Rectal smooth muscle tissue (tissue), 1 donor: ENCODE measurements around the gene PLPPR1.

Experiments used
- H3K27ac ChIP-seq: one replicate; pipeline ENCODE4 v1.7.0; 2013; ENCODE audit warnings: low read depth, low read length, inconsistent platforms
- H3K27me3 ChIP-seq: one replicate; pipeline ENCODE4 v1.7.0; 2013; ENCODE audit warnings: low read length; ENCODE audit not compliant: control insufficient read depth, insufficient read depth
- H3K36me3 ChIP-seq: one replicate; pipeline ENCODE4 v1.7.0; 2013; ENCODE audit warnings: low read length; ENCODE audit not compliant: control insufficient read depth, insufficient read depth
- H3K4me1 ChIP-seq: one replicate; pipeline ENCODE4 v1.7.0; 2013; ENCODE audit warnings: low read length; ENCODE audit not compliant: control insufficient read depth, insufficient read depth
- H3K4me3 ChIP-seq: one replicate; pipeline ENCODE4 v1.7.0; 2013; ENCODE audit warnings: low read length
- H3K9ac ChIP-seq: one replicate; pipeline ENCODE4 v1.7.0; 2013; ENCODE audit warnings: low read length

PLPPR1 gene

DNA sequence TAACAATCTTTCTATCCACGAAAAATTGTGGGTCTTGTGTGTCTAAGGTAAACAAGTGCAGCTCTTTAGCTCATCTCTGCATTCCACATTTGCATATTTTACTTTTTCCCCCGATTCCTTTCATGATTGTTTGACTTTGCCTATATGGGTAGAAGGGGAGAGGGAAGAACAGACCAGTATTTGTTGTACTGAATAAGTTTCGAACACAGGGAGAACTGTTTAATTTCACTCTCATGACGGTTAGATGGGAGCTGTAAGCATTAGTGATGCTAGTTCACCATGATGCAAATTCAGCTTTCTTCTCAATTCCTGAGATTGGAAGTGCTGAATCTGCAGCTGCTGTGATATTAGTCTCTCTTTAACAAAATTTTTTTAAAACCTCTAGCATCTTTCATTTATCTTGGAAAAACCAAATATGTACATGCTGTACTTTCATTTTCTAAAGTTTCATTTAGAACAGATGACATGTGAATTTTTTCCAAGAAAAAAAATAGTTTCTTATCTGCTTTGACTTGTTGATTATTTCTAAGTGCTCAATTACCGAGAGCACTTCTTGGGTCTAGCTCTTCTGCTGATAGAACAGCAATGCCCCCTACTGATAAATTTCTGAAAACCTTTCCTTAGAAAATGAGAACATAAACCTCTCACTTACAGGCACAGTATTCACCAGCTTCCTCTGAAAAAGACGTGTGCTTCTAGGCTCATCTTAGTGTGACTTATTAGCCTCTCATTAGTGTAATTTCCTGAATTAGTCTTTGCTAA, 206.8 kb downstream of the PLPPR1 start:
- no peaks in the 10 kb centered on the region for H3K27me3 ChIP-seq
- no peak overlapping the region for H3K9ac ChIP-seq
- no peak overlapping the region for H3K4me3 ChIP-seq

DNA sequence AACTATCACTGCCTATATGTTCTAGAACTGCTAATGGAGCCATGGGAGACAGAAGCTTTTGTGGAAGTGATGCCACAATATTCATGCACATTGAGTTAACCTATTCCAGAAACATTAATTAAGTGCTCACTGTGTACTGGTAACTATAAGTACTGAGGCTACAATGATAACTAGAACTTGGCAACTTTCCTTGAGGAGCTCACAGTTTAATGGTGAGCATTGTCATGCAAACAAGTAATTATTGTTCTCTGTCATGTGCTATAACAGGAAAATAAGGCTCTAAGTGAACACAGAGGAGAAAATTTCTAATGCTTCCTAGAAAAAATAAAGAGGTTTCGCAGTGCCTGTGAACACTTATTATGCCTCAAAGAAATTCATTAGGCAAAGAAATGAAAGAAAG, 214.1 kb downstream of the PLPPR1 start:
- Histone ChIP-seq H3K36me3 (no peaks in the 10 kb centered on the region), H3K9ac (no peak overlapping the region), H3K4me1 (no peaks in the 10 kb centered on the region), H3K27ac (no peak overlapping the region), H3K27me3 (no peaks in the 10 kb centered on the region), H3K4me3 (no peak overlapping the region)

More for the DNA sequence above, 206.8 kb downstream of the PLPPR1 start:
- Histone ChIP-seq H3K4me1 (no peaks in the 10 kb centered on the region), H3K36me3 (no peaks in the 10 kb centered on the region), H3K27ac (no peak overlapping the region)

DNA sequence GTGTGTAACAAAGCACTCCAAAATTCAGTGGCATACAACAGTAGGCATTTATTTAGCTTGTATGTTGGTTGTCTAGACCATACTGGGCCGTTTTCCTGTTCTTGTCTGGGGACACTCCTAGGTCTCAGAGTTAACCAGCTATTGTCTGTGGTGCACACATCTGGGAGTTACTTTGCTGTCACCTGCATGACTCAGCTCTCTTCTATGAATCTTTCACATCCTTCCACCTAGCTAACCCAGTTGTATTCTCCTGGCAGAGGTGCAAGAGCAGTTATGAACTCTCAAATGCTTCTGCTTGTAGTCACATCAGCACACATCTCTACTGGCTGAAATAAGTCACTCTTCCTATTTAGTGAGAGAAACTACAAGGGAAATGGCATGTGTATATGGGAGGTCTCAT, 218.2 kb downstream of the PLPPR1 start:
- no peak overlapping the region for H3K9ac ChIP-seq
- no peak overlapping the region for H3K27ac ChIP-seq

DNA sequence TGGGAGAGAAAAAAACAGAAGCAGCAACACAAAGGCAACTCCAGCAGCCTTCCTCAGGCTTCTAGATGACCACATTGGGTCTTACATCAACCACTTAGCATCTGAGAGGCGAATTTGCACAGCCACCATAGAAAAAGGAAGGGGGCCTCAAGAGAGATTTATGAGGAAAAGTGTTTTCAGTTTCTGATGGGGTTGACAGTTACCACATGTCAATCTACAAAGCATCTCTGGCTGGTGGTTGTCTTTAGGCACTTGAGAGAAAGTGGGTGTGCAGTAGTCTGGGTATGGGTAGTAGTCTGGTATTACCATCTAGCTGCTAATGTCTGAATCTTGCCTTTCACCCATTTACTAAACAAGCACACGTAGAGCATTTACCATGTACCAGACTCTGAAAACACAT, 218.8 kb downstream of the PLPPR1 start:
- no peaks in the 10 kb centered on the region for H3K36me3 ChIP-seq
- H3K27me3 ChIP-seq, result no peaks in the 10 kb centered on the region
- no peak overlapping the region for H3K27ac ChIP-seq
- H3K4me3 ChIP-seq, result no peak overlapping the region
- no peaks in the 10 kb centered on the region for H3K4me1 ChIP-seq
- no peak overlapping the region for H3K9ac ChIP-seq

More for the DNA sequence above, 218.2 kb downstream of the PLPPR1 start:
- Histone ChIP-seq H3K4me1 (no peaks in the 10 kb centered on the region), H3K27me3 (no peaks in the 10 kb centered on the region), H3K36me3 (no peaks in the 10 kb centered on the region), H3K4me3 (no peak overlapping the region)

DNA sequence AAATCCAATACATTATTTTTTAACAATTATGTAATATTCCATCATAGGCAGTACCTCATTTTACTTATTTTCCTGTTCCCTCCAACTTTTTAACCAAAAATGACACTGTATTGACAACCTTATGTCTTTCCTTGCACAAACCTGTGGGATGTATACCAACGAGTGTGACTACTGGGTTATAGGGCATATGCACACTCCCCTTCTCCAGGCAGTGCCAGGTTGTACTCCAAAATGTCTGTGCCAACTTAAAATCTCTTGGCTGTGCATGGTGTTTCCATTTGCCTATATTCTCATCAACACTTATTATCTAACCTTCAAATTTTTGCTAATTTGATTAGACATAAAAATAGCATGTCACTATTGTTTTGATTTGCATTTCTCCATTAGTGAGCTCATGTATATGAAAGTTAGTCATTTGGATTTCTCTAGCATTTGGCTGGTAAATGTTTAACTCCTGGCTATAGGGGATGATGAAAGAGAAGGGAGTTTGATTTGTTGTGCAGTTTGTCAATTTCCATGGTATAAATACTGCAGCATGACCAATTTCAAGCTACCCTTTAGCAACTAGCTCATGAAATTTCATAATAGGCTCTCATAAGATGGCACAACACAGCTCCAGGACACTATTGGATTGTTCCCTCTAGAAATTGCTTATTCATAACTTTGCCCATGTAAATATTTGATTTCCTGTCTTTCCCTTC, 226.4 kb downstream of the PLPPR1 start:
- H3K36me3 ChIP-seq, result no peaks in the 10 kb centered on the region
- H3K27ac ChIP-seq, result no peak overlapping the region

DNA sequence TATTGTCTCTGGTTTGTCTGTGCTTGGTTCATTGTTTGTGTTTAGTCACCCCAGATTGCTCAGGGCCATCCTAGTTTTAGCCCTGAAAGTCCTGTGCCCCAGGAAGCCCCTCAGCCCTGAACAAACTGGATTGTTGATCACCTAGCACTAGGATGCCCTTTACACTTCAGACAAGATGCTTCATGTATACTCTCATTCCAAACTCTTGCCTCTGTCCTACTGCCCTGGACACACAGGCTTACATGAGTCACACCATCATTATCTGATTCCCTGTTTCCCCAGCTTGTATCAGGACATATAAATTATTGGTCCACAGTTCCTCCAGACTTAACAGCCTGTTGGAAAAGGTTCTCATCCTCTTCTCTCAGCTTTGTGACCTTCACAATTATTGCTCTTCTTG, 236.2 kb downstream of the PLPPR1 start:
- H3K4me3 ChIP-seq, result no peak overlapping the region
- no peak overlapping the region for H3K9ac ChIP-seq
- no peaks in the 10 kb centered on the region for H3K4me1 ChIP-seq
- no peak overlapping the region for H3K27ac ChIP-seq
- H3K27me3 ChIP-seq, result no peaks in the 10 kb centered on the region
- no peaks in the 10 kb centered on the region for H3K36me3 ChIP-seq

More for the DNA sequence above, 226.4 kb downstream of the PLPPR1 start:
- Histone ChIP-seq H3K4me3 (no peak overlapping the region), H3K9ac (no peak overlapping the region), H3K4me1 (no peaks in the 10 kb centered on the region), H3K27me3 (no peaks in the 10 kb centered on the region)

DNA sequence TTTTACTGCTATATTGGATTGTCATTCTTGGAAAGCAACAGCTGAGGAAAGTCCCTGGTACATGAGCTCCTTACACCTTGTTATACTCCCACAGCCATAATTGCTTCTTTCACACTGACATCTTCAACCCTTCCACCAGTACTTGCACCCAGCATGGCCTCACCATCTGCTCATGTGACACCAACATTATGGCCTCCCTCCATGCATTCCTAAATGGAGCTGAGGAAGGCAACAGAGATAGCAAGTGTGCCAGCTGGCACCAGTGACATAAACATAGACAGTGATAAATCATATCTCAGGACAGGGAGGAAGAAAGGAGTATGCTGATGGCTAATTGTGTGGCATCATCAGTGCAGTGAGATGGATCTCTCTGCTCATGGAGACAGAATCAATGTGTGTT, 236.7 kb downstream of the PLPPR1 start:
- no peaks in the 10 kb centered on the region for H3K4me1 ChIP-seq
- no peak overlapping the region for H3K27ac ChIP-seq
- H3K27me3 ChIP-seq, result no peaks in the 10 kb centered on the region
- H3K36me3 ChIP-seq, result no peaks in the 10 kb centered on the region
- H3K4me3 ChIP-seq, result no peak overlapping the region
- no peak overlapping the region for H3K9ac ChIP-seq

DNA sequence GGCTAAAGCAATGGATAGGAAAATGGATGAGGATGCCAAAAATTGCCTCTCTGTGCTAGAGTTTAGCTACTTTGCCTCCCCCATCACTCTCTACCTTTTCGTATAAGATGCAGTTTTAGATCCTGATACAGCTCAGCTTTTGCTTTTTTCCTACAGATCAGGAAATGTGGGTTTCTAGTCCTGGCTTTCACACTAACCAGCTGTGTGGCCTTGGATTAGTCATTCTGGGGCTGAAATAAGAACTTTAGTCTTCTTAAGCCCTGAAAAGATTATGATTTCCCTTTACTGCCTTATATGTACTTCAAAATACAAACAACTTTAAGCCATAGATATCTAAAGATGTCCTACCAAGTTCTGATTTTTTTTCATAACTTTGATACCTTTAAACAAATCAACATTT, 239.9 kb downstream of the PLPPR1 start:
- Histone ChIP-seq H3K4me1 (no peaks in the 10 kb centered on the region), H3K9ac (no peak overlapping the region), H3K27ac (no peak overlapping the region), H3K27me3 (no peaks in the 10 kb centered on the region), H3K36me3 (no peaks in the 10 kb centered on the region), H3K4me3 (no peak overlapping the region)

DNA sequence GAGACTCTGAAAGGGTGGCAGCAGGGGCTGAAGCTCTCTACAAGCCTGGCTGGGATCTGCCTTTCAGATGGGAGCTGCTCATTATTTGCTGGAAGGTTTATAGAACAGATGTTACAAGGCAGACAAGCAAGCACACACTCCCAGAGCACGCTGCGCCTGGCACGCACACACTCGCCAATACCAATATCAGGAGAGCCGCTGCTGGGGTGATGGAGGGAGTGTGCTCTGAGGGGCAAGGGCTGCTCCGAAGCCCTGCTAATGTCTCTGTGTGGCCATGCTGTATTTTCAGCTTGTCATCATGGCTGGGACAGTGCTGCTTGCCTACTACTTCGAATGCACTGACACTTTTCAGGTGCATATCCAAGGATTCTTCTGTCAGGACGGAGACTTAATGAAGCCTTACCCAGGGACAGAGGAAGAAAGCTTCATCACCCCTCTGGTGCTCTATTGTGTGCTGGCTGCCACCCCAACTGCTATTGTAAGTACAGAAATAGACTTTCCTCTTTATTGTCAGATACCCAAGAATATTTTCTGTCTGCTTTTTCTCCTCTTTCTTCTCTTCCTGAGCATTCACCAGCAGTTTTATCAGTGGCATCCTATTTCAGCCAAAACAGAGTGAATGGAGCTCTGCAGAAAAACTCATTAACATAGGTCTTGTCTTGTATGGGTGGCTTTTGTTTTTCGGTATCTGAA, 241.2 kb downstream of the PLPPR1 start:
- Histone ChIP-seq H3K27ac (no peak overlapping the region), H3K27me3 (no peaks in the 10 kb centered on the region), H3K9ac (no peak overlapping the region), H3K36me3 (no peaks in the 10 kb centered on the region), H3K4me1 (no peaks in the 10 kb centered on the region), H3K4me3 (no peak overlapping the region)

DNA sequence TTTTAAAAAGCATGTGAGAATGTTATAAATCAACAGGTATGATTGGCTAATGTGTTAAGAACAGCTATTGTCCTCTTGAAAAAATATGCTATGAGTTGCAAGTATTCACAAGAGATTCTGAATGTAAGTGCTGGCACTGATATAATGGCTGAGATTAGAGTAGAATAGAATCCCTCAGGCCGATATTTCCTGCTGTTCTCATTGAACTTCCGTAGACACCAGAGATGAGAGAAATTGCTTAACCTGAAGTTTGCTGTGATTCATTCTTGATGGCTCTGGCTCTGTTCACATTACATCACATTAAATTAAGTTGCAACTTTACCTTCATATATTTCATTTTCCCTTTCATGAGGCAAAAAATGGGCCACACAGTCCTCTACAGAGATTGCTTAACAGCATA, 241.8 kb downstream of the PLPPR1 start:
- Histone ChIP-seq H3K9ac (no peak overlapping the region), H3K4me1 (no peaks in the 10 kb centered on the region), H3K4me3 (no peak overlapping the region), H3K36me3 (no peaks in the 10 kb centered on the region), H3K27ac (no peak overlapping the region), H3K27me3 (no peaks in the 10 kb centered on the region)

DNA sequence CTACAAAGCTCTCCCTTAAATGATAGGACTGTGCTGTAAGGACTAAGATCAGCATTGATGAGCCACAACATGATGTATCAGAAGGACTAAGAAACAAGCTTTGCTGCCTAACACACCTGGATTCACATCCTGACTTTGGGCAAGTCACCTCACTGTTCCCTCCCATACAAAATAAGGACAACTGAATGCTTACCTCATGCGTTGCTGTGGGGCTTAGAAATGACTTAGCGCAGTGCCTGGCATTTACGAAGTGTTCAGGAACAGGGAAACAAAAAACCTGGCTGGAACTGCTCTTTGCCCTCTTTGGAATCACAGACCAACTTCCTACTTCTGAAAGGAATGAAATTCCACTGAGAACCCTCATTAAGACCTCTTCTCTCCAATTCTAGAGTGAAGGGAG, 242.6 kb downstream of the PLPPR1 start:
- no peak overlapping the region for H3K27ac ChIP-seq

DNA sequence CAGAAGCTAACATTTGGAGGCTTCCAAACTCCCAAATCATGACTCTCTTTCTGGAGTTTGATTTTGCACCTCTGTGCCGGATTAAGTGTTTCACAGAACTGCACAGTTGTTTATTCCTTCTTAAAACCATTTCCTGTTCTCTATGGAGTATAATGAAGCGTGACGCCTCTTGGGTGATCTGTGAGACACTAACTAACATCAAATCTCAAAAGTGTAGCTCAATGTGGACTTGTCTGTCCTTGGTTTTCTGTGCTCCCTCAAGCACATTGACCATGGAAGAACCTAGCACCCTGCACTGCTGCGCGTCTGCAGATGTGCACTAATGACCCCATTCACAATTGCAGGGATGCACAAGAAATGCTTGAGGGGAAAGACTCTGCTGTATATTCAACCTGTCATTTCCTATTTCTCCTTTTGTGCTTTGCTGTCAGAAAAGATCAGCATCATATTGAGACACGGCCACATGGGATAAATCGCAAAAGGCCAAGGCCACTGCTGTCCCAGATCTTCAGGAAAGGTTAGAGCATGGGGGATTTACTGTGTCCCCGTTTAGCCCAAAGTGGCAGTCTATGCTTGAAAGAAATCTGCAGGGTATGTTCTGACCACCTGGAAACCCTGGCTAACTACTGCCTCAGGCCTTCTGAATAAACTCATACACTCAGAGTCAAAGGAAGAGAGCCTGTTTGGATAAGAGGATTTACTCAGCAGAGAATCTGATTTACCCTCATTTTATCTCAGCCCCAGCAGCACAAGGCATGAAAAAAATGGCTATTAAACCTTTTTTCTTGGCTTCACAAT, 246.6 kb downstream of the PLPPR1 start:
- Histone ChIP-seq H3K9ac (no peak overlapping the region), H3K27ac (no peak overlapping the region), H3K4me3 (no peak overlapping the region), H3K36me3 (no peaks in the 10 kb centered on the region), H3K27me3 (no peaks in the 10 kb centered on the region), H3K4me1 (no peaks in the 10 kb centered on the region)

More for the DNA sequence above, 242.6 kb downstream of the PLPPR1 start:
- Histone ChIP-seq H3K4me3 (no peak overlapping the region), H3K27me3 (no peaks in the 10 kb centered on the region), H3K4me1 (no peaks in the 10 kb centered on the region), H3K9ac (no peak overlapping the region), H3K36me3 (no peaks in the 10 kb centered on the region)
